ENCODE measurements around the gene ADTRP.
"Not testable (repeated sequence)": the region's sequence is repeated elsewhere in the genome, so short reads cannot be mapped to it uniquely, and the experiment has no call there.

GRCh38 chr6:11689400-11689799, 89.2 kb downstream of the ADTRP start:
- not testable (repeated sequence) for TF ChIP-seq ARNTL (CRISPR knock-in tag; IDR thresholded peaks at IDR 0.05; ENCODE audit: borderline replicate concordance, low read depth); ZNF565 (CRISPR knock-in tag; conservative IDR thresholded peaks at IDR 0.05; ENCODE audit: low read depth); PATZ1 (CRISPR knock-in tag; IDR thresholded peaks at IDR 0.05; ENCODE audit: borderline replicate concordance); ZFP3 (CRISPR knock-in tag; IDR thresholded peaks at IDR 0.05); ISL1 (CRISPR knock-in tag; IDR thresholded peaks at IDR 0.05); CSRNP3 (CRISPR knock-in tag; IDR thresholded peaks at IDR 0.05); CREB5 (CRISPR knock-in tag; IDR thresholded peaks at IDR 0.05; ENCODE audit: low read depth); TCF4 (CRISPR knock-in tag; IDR thresholded peaks at IDR 0.05; ENCODE audit: borderline replicate concordance); ESRRG (CRISPR knock-in tag; IDR thresholded peaks at IDR 0.05); ZC3H10 (CRISPR knock-in tag; IDR thresholded peaks at IDR 0.05)

All from SK-N-SH treated with all-trans-retinoic acid at 6 μM for 48 hours (cell line).